Measurements from ENCODE around the gene PCDHGA10.

PCDHGA10 gene

GRCh38 chr5:141439411-141440141 is 26.8 kb downstream of the PCDHGA10 start:
- H3K4me2 ChIP-seq (ENCODE audit: low read length): no peak overlapping the region
- no peak overlapping the region for H2BK120ac ChIP-seq (ENCODE audit: low read depth, low read length)
- DNase-seq: no peak
- H2AK5ac ChIP-seq (ENCODE audit: low read length): no peak overlapping the region
- H3K18ac ChIP-seq (ENCODE audit: low read length): no peak overlapping the region
- H3K79me1 ChIP-seq (ENCODE audit: low read length): no peaks in the 10 kb centered on the region
- H3K23ac ChIP-seq (ENCODE audit: low read length): no peak overlapping the region
- no peaks in the 10 kb centered on the region for H3K79me2 ChIP-seq (ENCODE audit: control insufficient read depth, insufficient read depth, low read length)
- H3K36me3 ChIP-seq (ENCODE audit: control insufficient read depth, insufficient read depth, low read length): no peaks in the 10 kb centered on the region
- no peak overlapping the region for H4K5ac ChIP-seq (ENCODE audit: low read length)
- no CpG with 5 or more reads among the region's 10 CpGs for WGBS (ENCODE audit: extremely low coverage, insufficient coverage, low lambda C conversion rate)
- H3K27me3 ChIP-seq (ENCODE audit: insufficient read depth, low read length, poor library complexity): no peaks in the 10 kb centered on the region
- no peak overlapping the region for H3K4me3 ChIP-seq (ENCODE audit: low read length)
- H3K56ac ChIP-seq (ENCODE audit: low read length): no peak overlapping the region
- no peaks in the 10 kb centered on the region for H3K4me1 ChIP-seq (ENCODE audit: control insufficient read depth, low read depth, low read length)
- no peak overlapping the region for H3K27ac ChIP-seq (ENCODE audit: low read depth, low read length)
- H3K4ac ChIP-seq (ENCODE audit: low read depth, low read length): no peak overlapping the region
- no peak overlapping the region for H4K8ac ChIP-seq (ENCODE audit: low read depth, low read length)
- H2BK15ac ChIP-seq (replicated peaks; ENCODE audit: low read depth): no peak overlapping the region
- H3K9ac ChIP-seq (ENCODE audit: low read length): no peak overlapping the region
- H2BK5ac ChIP-seq (ENCODE audit: low read length): no peak overlapping the region

- DNase-seq: no peak
- no peak overlapping the region for H3K18ac ChIP-seq (ENCODE audit: low read length)
- no peak overlapping the region for H3K23ac ChIP-seq (ENCODE audit: low read length)
- no peak overlapping the region for H4K5ac ChIP-seq (ENCODE audit: low read length)
- no peak overlapping the region for H3K9ac ChIP-seq (ENCODE audit: low read length)
- no peaks in the 10 kb centered on the region for H3K4me1 ChIP-seq (ENCODE audit: control insufficient read depth, low read depth, low read length)
- H3K27ac ChIP-seq (ENCODE audit: low read depth, low read length): no peak overlapping the region
- no peak overlapping the region for H2BK5ac ChIP-seq (ENCODE audit: low read length)
- H2AK5ac ChIP-seq (ENCODE audit: low read length): no peak overlapping the region
- H3K4ac ChIP-seq (ENCODE audit: low read depth, low read length): no peak overlapping the region
- no peak overlapping the region for H3K4me2 ChIP-seq (ENCODE audit: low read length)
- H4K8ac ChIP-seq (ENCODE audit: low read depth, low read length): no peak overlapping the region
- H2BK15ac ChIP-seq (replicated peaks; ENCODE audit: low read depth): no peak overlapping the region
- no peaks in the 10 kb centered on the region for H3K79me1 ChIP-seq (ENCODE audit: low read length)
- H2BK120ac ChIP-seq (ENCODE audit: low read depth, low read length): no peak overlapping the region
- no peak overlapping the region for H3K56ac ChIP-seq (ENCODE audit: low read length)
- H3K27me3 ChIP-seq (ENCODE audit: insufficient read depth, low read length, poor library complexity): no peaks in the 10 kb centered on the region
- H3K79me2 ChIP-seq (ENCODE audit: control insufficient read depth, insufficient read depth, low read length): no peaks in the 10 kb centered on the region
- WGBS (ENCODE audit: extremely low coverage, insufficient coverage, low lambda C conversion rate): no CpG with 5 or more reads among the region's 9 CpGs
- no peaks in the 10 kb centered on the region for H3K36me3 ChIP-seq (ENCODE audit: control insufficient read depth, insufficient read depth, low read length)
- H3K4me3 ChIP-seq (ENCODE audit: low read length): no peak overlapping the region
Measured at GRCh38 chr5:141440341-141440740, 27.6 kb downstream of the PCDHGA10 start.

- no peak overlapping the region for H2BK15ac ChIP-seq (replicated peaks; ENCODE audit: low read depth)
- H3K4me1 ChIP-seq (ENCODE audit: control insufficient read depth, low read depth, low read length): no peaks in the 10 kb centered on the region
- H4K8ac ChIP-seq (ENCODE audit: low read depth, low read length): no peak overlapping the region
- no peak overlapping the region for H3K4me3 ChIP-seq (ENCODE audit: low read length)
- no peak overlapping the region for H3K27ac ChIP-seq (ENCODE audit: low read depth, low read length)
- no CpG with 5 or more reads among the region's 50 CpGs for WGBS (ENCODE audit: extremely low coverage, insufficient coverage, low lambda C conversion rate)
- H3K18ac ChIP-seq (ENCODE audit: low read length): no peak overlapping the region
- no peak overlapping the region for H2BK120ac ChIP-seq (ENCODE audit: low read depth, low read length)
- no peaks in the 10 kb centered on the region for H3K79me1 ChIP-seq (ENCODE audit: low read length)
- no peak overlapping the region for H2BK5ac ChIP-seq (ENCODE audit: low read length)
- H3K23ac ChIP-seq (ENCODE audit: low read length): no peak overlapping the region
- no peak overlapping the region for H3K9ac ChIP-seq (ENCODE audit: low read length)
- DNase-seq: no peak
- no peaks in the 10 kb centered on the region for H3K27me3 ChIP-seq (ENCODE audit: insufficient read depth, low read length, poor library complexity)
- H3K4ac ChIP-seq (ENCODE audit: low read depth, low read length): no peak overlapping the region
- H3K4me2 ChIP-seq (ENCODE audit: low read length): no peak overlapping the region
- H2AK5ac ChIP-seq (ENCODE audit: low read length): no peak overlapping the region
- H4K5ac ChIP-seq (ENCODE audit: low read length): no peak overlapping the region
- H3K56ac ChIP-seq (ENCODE audit: low read length): no peak overlapping the region
- no peaks in the 10 kb centered on the region for H3K36me3 ChIP-seq (ENCODE audit: control insufficient read depth, insufficient read depth, low read length)
- H3K79me2 ChIP-seq (ENCODE audit: control insufficient read depth, insufficient read depth, low read length): no peaks in the 10 kb centered on the region
Measured at GRCh38 chr5:141441571-141442170, 28.9 kb downstream of the PCDHGA10 start.

GRCh38 chr5:141465351-141465750 is 52.6 kb downstream of the PCDHGA10 start:
- no CpG with 5 or more reads among the region's 3 CpGs for WGBS (ENCODE audit: extremely low coverage, insufficient coverage, low lambda C conversion rate)
- H2BK120ac ChIP-seq (ENCODE audit: low read depth, low read length): no peak overlapping the region
- H3K4me1 ChIP-seq (ENCODE audit: control insufficient read depth, low read depth, low read length): no peaks in the 10 kb centered on the region
- H3K23ac ChIP-seq (ENCODE audit: low read length): no peak overlapping the region
- no peak overlapping the region for H2BK15ac ChIP-seq (replicated peaks; ENCODE audit: low read depth)
- H3K4ac ChIP-seq (ENCODE audit: low read depth, low read length): no peak overlapping the region
- H3K9ac ChIP-seq (ENCODE audit: low read length): no peak overlapping the region
- no peaks in the 10 kb centered on the region for H3K79me1 ChIP-seq (ENCODE audit: low read length)
- H3K4me2 ChIP-seq (ENCODE audit: low read length): no peak overlapping the region
- H3K79me2 ChIP-seq (ENCODE audit: control insufficient read depth, insufficient read depth, low read length): no peaks in the 10 kb centered on the region
- H2BK5ac ChIP-seq (ENCODE audit: low read length): no peak overlapping the region
- H3K27ac ChIP-seq (ENCODE audit: low read depth, low read length): no peak overlapping the region
- H4K5ac ChIP-seq (ENCODE audit: low read length): no peak overlapping the region
- H3K18ac ChIP-seq (ENCODE audit: low read length): no peak overlapping the region
- H3K56ac ChIP-seq (ENCODE audit: low read length): no peak overlapping the region
- no peak overlapping the region for H2AK5ac ChIP-seq (ENCODE audit: low read length)
- H3K36me3 ChIP-seq (ENCODE audit: control insufficient read depth, insufficient read depth, low read length): no peaks in the 10 kb centered on the region
- H4K8ac ChIP-seq (ENCODE audit: low read depth, low read length): no peak overlapping the region
- H3K27me3 ChIP-seq (ENCODE audit: insufficient read depth, low read length, poor library complexity): no peaks in the 10 kb centered on the region
- H3K4me3 ChIP-seq (ENCODE audit: low read length): no peak overlapping the region
- no peak for DNase-seq

All from mesendoderm (in vitro differentiated cells).